Peyer's patch (tissue), 4 donors: Measurements from ENCODE around the gene FBXO24. TPM values are rescaled to one million over a fixed set of nuclear protein-coding genes. Genes with fewer than 3 reads are reported as not detected.
A peak's percentile ranks its signal among the peaks of the same experiment; 100 is the strongest.

Experiments used
- DNase-seq, 3 donors: peaks; one replicate each; pipeline ENCODE4 v3.0.0-alpha.2; 2017 to 2019
- H3K27ac ChIP-seq, 4 donors: fragments of 200-600 bp; sonication (generic); one replicate each; pipeline ENCODE4 v1.5.1; 2016 to 2019
- H3K27me3 ChIP-seq, 2 donors: fragments of 200-600 bp; sonication (generic); one replicate each; pipeline ENCODE4 v1.5.1; 2019
- H3K36me3 ChIP-seq, 3 donors: fragments of 200-600 bp; sonication (generic); one replicate each; pipeline ENCODE4 v1.5.1; 2016 to 2019
- H3K4me1 ChIP-seq, 4 donors: fragments of 200-600 bp; sonication (generic); one replicate each; pipeline ENCODE4 v1.5.1; 2016 to 2019
- H3K4me3 ChIP-seq, 4 donors: fragments of 200-600 bp; sonication (generic); 1 replicate in 3 of 4; 2 replicates in 1 of 4; pipeline ENCODE4 v1.5.1; 2016 to 2019; ENCODE audit warnings: mild to moderate bottlenecking in 1 of 4
- H3K9me3 ChIP-seq, 4 donors: fragments of 200-600 bp; sonication (generic); one replicate each; pipeline ENCODE4 v1.5.1; 2016 to 2019; ENCODE audit warnings: mild to moderate bottlenecking in 1 of 4
- POLR2A ChIP-seq, 2 donors: fragments of 450-650 bp; IDR thresholded peaks; one replicate each; pipeline ENCODE4 v1.5.1; 2017; ENCODE audit warnings: antibody characterized with exemption in 2 of 2, mild to moderate bottlenecking in 2 of 2, moderate library complexity in 2 of 2
- total RNA-seq, 4 donors: library from RNA; depleted of rRNA; stranded (reverse); fragments of >200 nt; gene quantifications; one replicate each; pipeline ENCODE4 v1.1.0, GENCODE V29; 2016
- TF ChIP-seq, protein P1 (sequence below), 6 experiments: fragments of 450-650 bp in 4 of 6; fragments of 200-600 bp in 2 of 6; sonication (generic) in 1 of 6; IDR thresholded peaks; one replicate each; pipeline ENCODE4 v1.5.1; 2017 to 2019; ENCODE audit warnings: antibody characterized with exemption in 6 of 6, mild to moderate bottlenecking in 3 of 6, moderate library complexity in 1 of 6

The FBXO24 gene
- total RNA-seq, 4 donors from 2014 or later = 1.1 to 2.8 TPM; not detected in 2

DNA sequence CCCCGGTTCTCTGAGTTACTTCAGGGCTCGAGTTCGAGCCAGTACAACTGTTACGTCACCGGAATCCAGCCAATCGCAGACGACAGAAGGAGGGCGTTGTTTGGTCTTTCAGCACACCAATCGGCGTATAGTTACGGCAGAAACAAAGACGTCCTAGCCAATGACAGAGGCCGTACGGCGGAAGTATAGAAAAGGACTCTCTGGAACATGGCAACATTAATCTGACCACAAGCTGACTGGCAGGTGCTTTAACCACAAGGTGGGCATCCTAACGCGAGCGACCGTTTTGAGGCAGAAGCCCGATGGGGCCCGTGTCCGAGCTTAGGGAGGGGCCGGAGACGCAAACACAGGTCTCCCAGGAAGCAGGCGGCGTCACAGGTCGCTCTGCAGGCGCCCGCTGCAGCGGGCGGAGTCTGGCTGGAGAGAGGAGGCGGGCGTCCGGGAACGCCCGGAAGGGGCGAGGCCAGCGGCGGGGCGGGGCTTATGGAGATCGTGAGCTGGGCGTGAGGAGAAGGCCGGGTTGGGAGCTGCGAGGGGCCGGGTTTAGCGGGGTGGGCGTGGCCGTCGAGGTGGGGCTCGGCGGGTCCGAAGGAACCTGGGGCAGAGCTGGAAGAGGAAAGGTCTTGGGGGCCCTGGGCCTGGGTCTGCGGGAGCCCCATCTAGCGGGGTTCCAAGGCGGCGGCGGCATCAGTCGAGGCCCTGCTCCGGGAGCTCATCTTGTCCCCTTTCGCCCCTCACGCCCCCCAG is 26.0 kb downstream of the FBXO24 start, which contains the start of gene MOSPD3:
Gene MOSPD3, plus strand, starts transcription at position 558 of the 747 bp plus-strand sequence. CDS start 252 bp downstream, outside the sequence.
- Histone ChIP-seq H3K27ac (peak within 1 kb of the TSS; percentile 82 to 97 (median 91)), H3K27me3 (no peaks in the 10 kb centered on the region), H3K4me1 (peaks cover 0 to 10% (median 4%) of the 10 kb centered on the region in 4 donors), H3K4me3 (peak within 1 kb of the TSS; percentile 57 to 79 (median 66)), H3K36me3 (peaks cover 0 to 3% (median 0%) of the 10 kb centered on the region in 3 donors), H3K9me3 (no peaks in the 10 kb centered on the region)
- peak; percentile 98 to 99 (median 99) for DNase-seq
- TF ChIP-seq POLR2A (IDR thresholded peaks at IDR 0.05) = peak; percentile 83 to 96
- TF ChIP-seq, protein P1, sequence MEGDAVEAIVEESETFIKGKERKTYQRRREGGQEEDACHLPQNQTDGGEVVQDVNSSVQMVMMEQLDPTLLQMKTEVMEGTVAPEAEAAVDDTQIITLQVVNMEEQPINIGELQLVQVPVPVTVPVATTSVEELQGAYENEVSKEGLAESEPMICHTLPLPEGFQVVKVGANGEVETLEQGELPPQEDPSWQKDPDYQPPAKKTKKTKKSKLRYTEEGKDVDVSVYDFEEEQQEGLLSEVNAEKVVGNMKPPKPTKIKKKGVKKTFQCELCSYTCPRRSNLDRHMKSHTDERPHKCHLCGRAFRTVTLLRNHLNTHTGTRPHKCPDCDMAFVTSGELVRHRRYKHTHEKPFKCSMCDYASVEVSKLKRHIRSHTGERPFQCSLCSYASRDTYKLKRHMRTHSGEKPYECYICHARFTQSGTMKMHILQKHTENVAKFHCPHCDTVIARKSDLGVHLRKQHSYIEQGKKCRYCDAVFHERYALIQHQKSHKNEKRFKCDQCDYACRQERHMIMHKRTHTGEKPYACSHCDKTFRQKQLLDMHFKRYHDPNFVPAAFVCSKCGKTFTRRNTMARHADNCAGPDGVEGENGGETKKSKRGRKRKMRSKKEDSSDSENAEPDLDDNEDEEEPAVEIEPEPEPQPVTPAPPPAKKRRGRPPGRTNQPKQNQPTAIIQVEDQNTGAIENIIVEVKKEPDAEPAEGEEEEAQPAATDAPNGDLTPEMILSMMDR (IDR thresholded peaks at IDR 0.05) = peak in 2 of 6 experiments; percentile 34 to 39

DNA sequence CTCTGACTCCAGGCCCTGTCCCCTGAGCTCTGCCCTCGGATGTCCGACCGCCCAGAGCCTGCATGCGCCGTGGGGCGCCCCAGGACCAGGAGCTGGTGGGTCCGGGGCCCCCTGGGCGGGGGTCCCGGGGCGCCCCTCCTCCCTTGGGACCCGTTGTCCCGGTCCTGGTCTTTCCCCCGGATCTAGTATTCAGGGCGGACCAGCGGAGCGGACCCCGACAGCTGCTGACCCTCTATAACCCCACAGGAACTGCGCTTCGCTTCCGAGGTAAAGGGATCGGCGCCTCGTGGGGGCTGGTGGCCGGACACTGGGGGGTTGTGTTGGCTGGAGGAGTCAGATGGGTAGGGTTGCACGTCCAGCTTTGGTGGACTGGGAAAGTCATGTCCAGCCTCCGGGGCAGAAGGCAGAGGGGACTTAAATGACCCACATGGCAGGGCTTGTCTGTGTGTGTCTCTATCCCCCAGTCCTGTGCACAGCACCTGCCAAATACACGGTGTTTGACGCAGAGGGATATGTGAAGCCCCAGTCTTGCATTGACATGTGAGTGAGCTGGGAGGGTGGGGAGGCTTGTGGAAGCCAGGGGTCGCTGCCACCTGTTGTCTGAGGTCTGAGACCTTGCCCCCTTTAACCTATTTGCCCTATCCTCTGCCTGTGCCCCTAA is 26.7 kb downstream of the FBXO24 start:
- H3K27me3 ChIP-seq = no peaks in the 10 kb centered on the region
- TF ChIP-seq POLR2A (IDR thresholded peaks at IDR 0.05) = no peak
- TF ChIP-seq, protein P1 (IDR thresholded peaks at IDR 0.05) = no peak
- peak overlapping the region; percentile 57 to 79 (median 66) for H3K4me3 ChIP-seq
- peaks cover 0 to 3% (median 0%) of the 10 kb centered on the region in 3 donors for H3K36me3 ChIP-seq
- DNase-seq = peak in 2 of 3 donors; percentile 53 to 56
- H3K27ac ChIP-seq = peak overlapping the region; percentile 82 to 97 (median 91)
- H3K9me3 ChIP-seq = no peaks in the 10 kb centered on the region
- peaks cover 0 to 10% (median 4%) of the 10 kb centered on the region in 4 donors for H3K4me1 ChIP-seq

DNA sequence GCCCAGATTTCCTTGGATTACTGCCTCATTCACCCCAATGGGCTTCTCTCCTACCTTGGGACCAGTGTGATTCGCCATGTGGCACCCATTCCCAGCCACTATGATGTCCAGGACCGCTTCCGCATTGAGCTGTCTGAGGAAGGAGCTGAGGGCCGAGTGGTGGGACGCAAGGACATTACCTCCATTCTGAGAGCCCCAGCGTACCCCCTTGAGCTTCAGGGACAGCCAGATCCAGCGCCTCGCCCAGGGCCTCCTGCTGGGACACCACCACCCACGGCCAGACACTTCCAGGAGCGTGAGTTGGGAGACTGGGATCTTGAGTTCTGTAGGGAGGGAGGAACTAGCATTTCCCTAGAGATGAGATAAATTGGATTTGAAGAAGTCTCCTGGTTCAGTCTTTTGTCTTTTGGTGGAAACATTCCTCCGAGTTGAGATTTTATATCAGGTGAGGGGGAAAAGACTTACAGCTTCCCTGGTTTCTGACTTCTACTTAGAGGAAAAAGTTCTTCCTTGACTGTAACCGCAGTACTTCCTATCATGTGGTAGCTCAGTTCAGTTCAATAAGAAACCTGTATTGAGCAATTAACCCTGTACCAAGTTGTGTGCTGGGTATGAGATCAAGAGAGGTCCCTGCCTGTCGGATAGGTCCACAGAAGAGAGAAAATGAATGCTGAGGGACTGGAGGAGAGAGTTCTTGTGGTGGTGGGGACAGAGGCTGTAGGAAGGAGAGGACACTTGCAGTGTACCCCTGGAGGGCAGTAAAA is 27.5 kb downstream of the FBXO24 start:
- Histone ChIP-seq H3K9me3 (no peaks in the 10 kb centered on the region), H3K4me1 (peaks cover 0 to 10% (median 4%) of the 10 kb centered on the region in 4 donors), H3K36me3 (peaks cover 0 to 3% (median 0%) of the 10 kb centered on the region in 3 donors), H3K4me3 (peak overlapping the region in 2 of 4 donors; percentile 60 to 71), H3K27me3 (no peaks in the 10 kb centered on the region), H3K27ac (no peak overlapping the region)
- no peak for TF ChIP-seq POLR2A (IDR thresholded peaks at IDR 0.05)
- DNase-seq = no peak

DNA sequence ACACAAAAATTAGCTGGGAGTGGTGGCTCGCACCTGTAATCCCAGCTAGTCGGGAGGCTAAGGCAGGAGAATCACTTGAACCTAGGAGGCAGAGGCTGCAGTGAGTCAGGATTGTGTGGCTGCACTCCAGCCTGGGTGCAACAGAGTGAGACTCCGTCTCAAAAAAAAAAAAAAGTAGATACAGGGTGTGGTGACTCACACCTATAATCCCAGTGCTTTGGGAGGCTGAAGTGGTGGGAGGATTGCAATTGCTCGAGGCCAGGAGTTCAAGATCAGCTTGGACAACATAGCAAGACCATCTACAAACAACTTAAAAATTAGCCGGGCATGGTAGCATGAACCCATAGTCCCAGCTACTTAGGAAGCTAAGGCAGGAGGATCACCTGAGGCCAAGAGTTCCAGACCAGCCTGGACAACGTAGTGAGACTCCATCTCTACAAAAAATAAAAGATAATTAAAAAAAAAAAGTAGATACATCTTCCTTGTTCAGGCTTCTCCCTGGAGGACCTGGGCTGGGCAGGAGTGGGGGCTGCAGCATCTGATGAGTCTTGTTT is 28.3 kb downstream of the FBXO24 start:
- H3K36me3 ChIP-seq = peaks cover 0 to 3% (median 0%) of the 10 kb centered on the region in 3 donors
- no peak for DNase-seq
- no peaks in the 10 kb centered on the region for H3K9me3 ChIP-seq
- H3K4me3 ChIP-seq = no peak overlapping the region
- peaks cover 0 to 10% (median 4%) of the 10 kb centered on the region in 4 donors for H3K4me1 ChIP-seq
- no peak overlapping the region for H3K27ac ChIP-seq
- H3K27me3 ChIP-seq = no peaks in the 10 kb centered on the region
- TF ChIP-seq POLR2A (IDR thresholded peaks at IDR 0.05) = no peak
- TF ChIP-seq, protein P1 (IDR thresholded peaks at IDR 0.05) = no peak

DNA sequence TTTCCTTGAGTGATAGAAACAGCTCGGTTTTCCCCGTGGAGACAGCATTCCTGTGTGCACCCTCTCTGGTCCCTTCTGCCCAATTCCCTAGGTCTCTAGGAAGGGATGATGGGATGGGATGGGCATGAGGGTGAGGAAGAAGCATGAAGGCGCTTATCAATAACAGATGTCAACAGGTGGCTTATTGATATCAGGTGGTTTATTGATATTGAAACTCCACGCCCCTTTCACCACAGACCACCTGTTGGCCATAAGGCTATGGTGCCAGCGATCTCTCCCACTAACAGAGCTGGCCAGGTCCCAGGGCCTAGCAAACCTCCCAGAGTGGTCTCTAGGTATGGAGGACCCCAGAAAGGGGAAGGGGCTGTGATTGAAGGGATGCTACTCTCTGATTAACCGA is 34.1 kb downstream of the FBXO24 start:
- Histone ChIP-seq H3K9me3 (no peaks in the 10 kb centered on the region), H3K36me3 (no peaks in the 10 kb centered on the region), H3K4me1 (no peaks in the 10 kb centered on the region), H3K4me3 (no peak overlapping the region), H3K27me3 (no peaks in the 10 kb centered on the region), H3K27ac (no peak overlapping the region)
- TF ChIP-seq POLR2A (IDR thresholded peaks at IDR 0.05) = no peak
- TF ChIP-seq, protein P1 (IDR thresholded peaks at IDR 0.05) = no peak
- no peak for DNase-seq
